TTC549 (cell line): ENCODE data around the gene FADS2.

Source experiments
- FAIRE-seq: peaks from 2 replicates; lab custom pipeline; 2012; peaks lifted over from hg19 to GRCh38; lab: Jason Lieb, UNC

FADS2 gene

GRCh38 chr11:61795876-61796526 lies 32.1 kb upstream of the FADS2 start:
- no peak for FAIRE-seq

GRCh38 chr11:61797263-61797944 lies 30.7 kb upstream of the FADS2 start:
- FAIRE-seq: peak; percentile 56

GRCh38 chr11:61799665-61800284 lies 28.3 kb upstream of the FADS2 start:
- FAIRE-seq: no peak

- no peak for FAIRE-seq
Measured at GRCh38 chr11:61800331-61801281, 27.5 kb upstream of the FADS2 start.

- FAIRE-seq: no peak
Measured at GRCh38 chr11:61802605-61803004, 25.5 kb upstream of the FADS2 start.

- FAIRE-seq: no peak
Measured at GRCh38 chr11:61803889-61804647, 24.0 kb upstream of the FADS2 start.

GRCh38 chr11:61805146-61805545 lies 23.0 kb upstream of the FADS2 start:
- FAIRE-seq: no peak

GRCh38 chr11:61806785-61807184 lies 21.3 kb upstream of the FADS2 start:
- no peak for FAIRE-seq

- FAIRE-seq: no peak
Measured at GRCh38 chr11:61810671-61811175, 17.4 kb upstream of the FADS2 start.

- no peak for FAIRE-seq
Measured at GRCh38 chr11:61811831-61812230, 16.3 kb upstream of the FADS2 start.

- FAIRE-seq: no peak
Measured at GRCh38 chr11:61812736-61813411, 15.2 kb upstream of the FADS2 start.

- no peak for FAIRE-seq
Measured at GRCh38 chr11:61814247-61814957, 13.7 kb upstream of the FADS2 start.

GRCh38 chr11:61814958-61815789 lies 12.9 kb upstream of the FADS2 start:
- peak; percentile 46 for FAIRE-seq

- FAIRE-seq: no peak
Measured at GRCh38 chr11:61815790-61816735, 12.0 kb upstream of the FADS2 start.

- no peak for FAIRE-seq
Measured at GRCh38 chr11:61816736-61817455, 11.2 kb upstream of the FADS2 start, which contains the start of gene FADS1. Gene FADS1 (minus strand): TSS chr11:61817003. CDS start chr11:61816929, 74 bp downstream.

- no peak for FAIRE-seq
Measured at GRCh38 chr11:61817471-61818202, 10.5 kb upstream of the FADS2 start.

GRCh38 chr11:61820174-61820573 lies 7.9 kb upstream of the FADS2 start:
- FAIRE-seq: no peak
